Endothelial cell of umbilical vein (primary cell): Measurements from ENCODE around the gene ZNF837. TPM values are rescaled to one million over a fixed set of nuclear protein-coding genes. Genes with fewer than 3 reads are reported as not detected.

Experiments used
- BruUV-seq: library from RNA; stranded (reverse); fragments of 400-500 nt; replicated peaks from 2 replicates; lab custom pipeline; 2021; lab: Mats Ljungman, UMichigan
- CTCF ChIA-PET: fragments of 300-600, 350-600 bp; sonication (Branson Sonifier 250); formaldehyde crosslinking; loops from one replicate; lab custom pipeline; 2021; ENCODE audit warnings: antibody characterized with exemption, inconsistent platforms; lab: Charles Lee
- POLR2A ChIA-PET: fragments of 300-600, 350-600 bp; sonication (Branson Sonifier 250); formaldehyde crosslinking; loops from one replicate; lab custom pipeline; 2021; ENCODE audit warnings: antibody characterized with exemption, inconsistent platforms; lab: Charles Lee
- DNase-seq: peaks from one replicate; pipeline ENCODE4 v3.0.0-alpha.2; 2011; ENCODE audit warnings: low read depth, low spot score
- FAIRE-seq: peaks from 2 replicates; lab custom pipeline; 2011; peaks lifted over from hg19 to GRCh38; lab: Jason Lieb, UNC
- H2AFZ ChIP-seq: 2 replicates; pipeline ENCODE4 v1.6.0; 2012; ENCODE audit warnings: low read depth, low read length, control low read depth, inconsistent platforms
- H3K27ac ChIP-seq: 2 replicates; pipeline ENCODE4 v1.5.1; 2011; ENCODE audit warnings: low read depth, mild to moderate bottlenecking, control low read depth, low read length, moderate library complexity; ENCODE audit not compliant: insufficient read depth
- H3K27me3 ChIP-seq, 2 experiments: 2 replicates each; pipeline versions ENCODE4 v1.6.0 to v1.6.1; 2011; ENCODE audit warnings: low read length in 2 of 2, mixed read lengths in 1 of 2; ENCODE audit not compliant: control insufficient read depth in 2 of 2, insufficient read depth in 2 of 2
- H3K36me3 ChIP-seq, 2 experiments: 2 replicates in 1 of 2; 3 replicates in 1 of 2; pipeline ENCODE4 v1.5.1; 2011; ENCODE audit warnings: low read length in 2 of 2, mild to moderate bottlenecking in 1 of 2, moderate library complexity in 1 of 2; ENCODE audit not compliant: control insufficient read depth in 2 of 2, insufficient read depth in 2 of 2; ENCODE audit errors: extremely low read depth in 1 of 2
- H3K4me1 ChIP-seq: 3 replicates; pipeline ENCODE4 v1.5.1; 2011; ENCODE audit warnings: mild to moderate bottlenecking, low read length; ENCODE audit not compliant: control insufficient read depth, insufficient read depth; ENCODE audit errors: extremely low read depth
- H3K4me2 ChIP-seq: 2 replicates; pipeline ENCODE4 v1.6.1; 2011; ENCODE audit warnings: low read length, control low read depth, mixed read lengths; ENCODE audit not compliant: insufficient read depth
- H3K4me3 ChIP-seq, 3 experiments: fragments of 200-600 bp in 1 of 3; sonication (generic), shearing (Covaris generic) in 1 of 3; replicated peaks in 1 of 3; 2 replicates each; pipeline ENCODE4 v1.5.1; 2011 to 2016; ENCODE audit warnings: control low read depth in 3 of 3, low read length in 3 of 3, mild to moderate bottlenecking in 2 of 3, inconsistent platforms in 1 of 3, low read depth in 1 of 3, moderate library complexity in 1 of 3; ENCODE audit not compliant: insufficient read depth in 1 of 3
- H3K79me2 ChIP-seq: 2 replicates; pipeline ENCODE4 v1.6.0; 2012; ENCODE audit warnings: low read length, inconsistent platforms; ENCODE audit not compliant: control insufficient read depth, insufficient read depth
- H3K9ac ChIP-seq: replicated peaks from 2 replicates; pipeline ENCODE3; 2011; ENCODE audit warnings: low read length, control low read depth; ENCODE audit not compliant: insufficient read depth; ENCODE audit errors: extremely low read depth
- H3K9me1 ChIP-seq: replicated peaks from 3 replicates; pipeline ENCODE4 v1.6.0; 2011; ENCODE audit warnings: mild to moderate bottlenecking, low read length; ENCODE audit not compliant: control insufficient read depth, insufficient read depth; ENCODE audit errors: extremely low read depth
- H3K9me3 ChIP-seq: replicated peaks from 2 replicates; pipeline ENCODE4 v1.5.1; 2012; ENCODE audit warnings: low read length, inconsistent platforms; ENCODE audit not compliant: control insufficient read depth, insufficient read depth
- H4K20me1 ChIP-seq: replicated peaks from 2 replicates; pipeline ENCODE3; 2011; ENCODE audit warnings: mild to moderate bottlenecking, low read length; ENCODE audit not compliant: control insufficient read depth, insufficient read depth; ENCODE audit errors: extremely low read depth
- CTCF ChIP-seq, 2 donors: IDR thresholded peaks; 1 replicate in 1 of 2; 2 replicates in 1 of 2; pipeline ENCODE4 v1.5.1; 2011; ENCODE audit warnings: low read length in 2 of 2, mild to moderate bottlenecking in 2 of 2, moderate library complexity in 2 of 2, control low read depth in 1 of 2, inconsistent platforms in 1 of 2, low read depth in 1 of 2; ENCODE audit not compliant: insufficient read depth in 1 of 2; ENCODE audit errors: extremely low read depth in 1 of 2
- MYC ChIP-seq: IDR thresholded peaks from one replicate; pipeline ENCODE4 v1.6.1; 2011; ENCODE audit warnings: mild to moderate bottlenecking, low read depth, low read length
- dilution Hi-C: fragments of 300-500 bp; cut with MboI; formaldehyde crosslinking; loops from one replicate; pipeline ENCODE4 v1.15.0; 2019; ENCODE audit warnings: low sequenced_read_pairs; ENCODE audit not compliant: extremely low pct_ligation_motif_present
- intact Hi-C: fragments of 100-400 bp; cut with micrococcal nuclease; formaldehyde crosslinking; loops from one replicate; pipeline ENCODE4 v1.10.0; 2022
- polyA plus RNA-seq, 4 experiments: library from polyadenylated mRNA; depleted of rRNA in 3 of 4; stranded (reverse) in 3 of 4; unstranded in 1 of 4; fragments of >200 nt; gene quantifications; 2 replicates each; pipeline versions ENCODE4 v1.2.1 to v1.2.3, GENCODE V29; 2011 to 2012; ENCODE audit warnings: missing spikeins in 1 of 4
- total RNA-seq: library from RNA; stranded (reverse); gene quantifications from 2 replicates; pipeline ENCODE4 v1.2.3, GENCODE V29; 2021

Gene ZNF837
- total and polyA plus RNA-seq, 2 donors (not counting 3 experiments of a cell fraction or from before 2014, with no cell fraction given), result 1.4 to 1.6 TPM

DNA sequence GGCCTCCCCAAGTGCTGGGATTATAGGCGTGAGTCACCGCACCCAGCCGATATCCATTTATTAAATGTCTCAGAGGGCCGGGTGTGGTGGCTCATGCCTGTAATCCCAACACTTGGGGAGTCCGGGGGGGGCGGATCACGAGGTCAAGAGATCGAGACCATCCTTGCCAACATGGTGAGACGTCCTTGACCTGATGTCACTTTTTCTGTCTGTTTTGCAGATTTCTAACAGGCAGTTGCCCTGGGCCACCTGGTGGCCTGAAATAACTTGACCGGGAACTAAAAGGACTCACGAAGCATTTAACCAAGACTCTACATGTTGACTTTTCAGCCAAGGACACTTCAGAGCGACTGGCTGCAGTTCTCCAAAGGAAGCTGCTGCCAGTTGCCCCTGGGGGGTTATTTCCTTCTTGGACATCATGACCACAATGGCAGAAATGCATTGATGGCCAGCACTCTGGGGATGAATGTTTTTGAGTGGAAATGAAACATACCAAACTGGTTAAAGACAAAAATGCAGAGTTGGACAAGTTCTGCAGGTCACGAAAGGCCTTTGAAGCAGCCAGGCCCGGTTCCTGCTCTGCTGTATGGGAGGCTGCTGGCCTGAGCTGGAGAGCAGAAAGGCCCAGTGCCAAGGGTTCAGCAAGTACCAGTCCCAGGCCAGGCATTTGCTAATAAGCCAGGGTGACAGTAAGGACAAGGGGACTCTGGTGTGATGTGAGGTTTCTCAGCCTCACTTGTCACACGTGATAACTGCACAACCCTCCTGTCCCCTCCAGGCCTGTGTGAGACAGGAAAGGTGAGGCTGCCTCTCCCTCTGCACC lies 8.3 kb downstream of the ZNF837 start:
- dilution Hi-C loops, result no loop called here
- H3K4me1 ChIP-seq, result no peaks in the 10 kb centered on the region
- peaks cover 6 to 19% of the 10 kb centered on the region in 2 experiments for H3K27me3 ChIP-seq
- H3K9me3 ChIP-seq, result no peaks in the 10 kb centered on the region
- H3K4me3 ChIP-seq, result no peak overlapping the region
- H3K9ac ChIP-seq, result no peak overlapping the region
- BruUV-seq, result no TSS peak
- H2AFZ ChIP-seq, result no peak overlapping the region
- no peaks in the 10 kb centered on the region for H3K36me3 ChIP-seq
- CTCF ChIA-PET, result interaction anchor here (1.4 to 1.5 kb wide), 2 partner anchors 8 to 17 kb away, joined by 3 to 4 read pairs; no protein-coding TSS in a partner anchor
- no peak overlapping the region for H3K27ac ChIP-seq
- no peak overlapping the region for H3K4me2 ChIP-seq
- intact Hi-C loops, result no loop called here
- no peaks in the 10 kb centered on the region for H3K9me1 ChIP-seq
- no peak for DNase-seq
- TF ChIP-seq CTCF (IDR thresholded peaks at IDR 0.05; ENCODE audit: extremely low read depth in 1 of 2, insufficient read depth in 1 of 2, low read depth in 1 of 2, low read length in 2 of 2) (peak in 1 of 2 donors; percentile 8), MYC (no peak)
- H4K20me1 ChIP-seq, result no peaks in the 10 kb centered on the region
- no peaks in the 10 kb centered on the region for H3K79me2 ChIP-seq
- FAIRE-seq, result no peak
- POLR2A ChIA-PET, result no interaction called here
